ENCODE measurements around the gene ACSF3.

- no peak for TF ChIP-seq ZNF747 (tag by site-specific recombination; IDR thresholded peaks at IDR 0.05)
- TF ChIP-seq ZNF140 (tag by site-specific recombination; IDR thresholded peaks at IDR 0.05) = no peak
- no peak for TF ChIP-seq KLF17 (tag by site-specific recombination; IDR thresholded peaks at IDR 0.05)
- no peak for TF ChIP-seq CTCF (tag by site-specific recombination; IDR thresholded peaks at IDR 0.05)
- TF ChIP-seq ZNF76 (tag by site-specific recombination; IDR thresholded peaks at IDR 0.05; ENCODE audit: borderline replicate concordance, low read depth) = no peak
- TF ChIP-seq ZNF121 (tag by site-specific recombination; IDR thresholded peaks at IDR 0.05) = no peak
- no peak for TF ChIP-seq ZNF548 (tag by site-specific recombination; IDR thresholded peaks at IDR 0.05)
- TF ChIP-seq TCF7L2 (IDR thresholded peaks at IDR 0.05; ENCODE audit: borderline replicate concordance, low read depth, low read length) = no peak
- no peak for TF ChIP-seq ZSCAN4 (tag by site-specific recombination; IDR thresholded peaks at IDR 0.05)
- TF ChIP-seq ZNF302 (tag by site-specific recombination; IDR thresholded peaks at IDR 0.05; ENCODE audit: low read depth) = no peak
Observed at GRCh38 chr16:89176147-89176690, 82.6 kb downstream of the ACSF3 start.
